Endodermal cell (in vitro differentiated cells): ENCODE results near the gene PRDM13. TPM values are rescaled to one million over a fixed set of nuclear protein-coding genes. Genes with fewer than 3 reads are reported as not detected.

ENCODE experiments used
- DNase-seq: peaks from one replicate; pipeline ENCODE4 v3.0.0-alpha.2; 2017
- H3K27ac ChIP-seq: 2 replicates; pipeline ENCODE4 v1.5.1; 2013; ENCODE audit warnings: mild to moderate bottlenecking, low read depth, low read length, moderate library complexity
- H3K27me3 ChIP-seq: 2 replicates; pipeline ENCODE4 v1.6.1; 2013; ENCODE audit warnings: mild to moderate bottlenecking, low read length, moderate library complexity; ENCODE audit not compliant: insufficient read depth, control insufficient read depth, poor library complexity, severe bottlenecking
- H3K36me3 ChIP-seq: 2 replicates; pipeline ENCODE4 v1.7.0; 2013; ENCODE audit warnings: mild to moderate bottlenecking, low read length, moderate library complexity; ENCODE audit not compliant: control insufficient read depth, insufficient read depth
- H3K4me1 ChIP-seq: one replicate; pipeline ENCODE4 v1.7.0; 2013; ENCODE audit warnings: low read length; ENCODE audit not compliant: control insufficient read depth, insufficient read depth
- H3K4me3 ChIP-seq: 2 replicates; pipeline ENCODE4 v1.5.1; 2013; ENCODE audit warnings: mild to moderate bottlenecking, low read length, moderate library complexity
- H3K9ac ChIP-seq: 2 replicates; pipeline ENCODE4 v1.6.1; 2013; ENCODE audit warnings: mild to moderate bottlenecking, low read length, moderate library complexity; ENCODE audit not compliant: poor library complexity, severe bottlenecking; ENCODE audit errors: extremely low read depth
- H3K9me3 ChIP-seq: 2 replicates; pipeline ENCODE4 v1.6.1; 2013; ENCODE audit warnings: mild to moderate bottlenecking, low read length, moderate library complexity; ENCODE audit not compliant: control insufficient read depth
- H3K27ac Mint-ChIP-seq: 2 replicates; pipeline ENCODE4 v1.8.0; 2020; ENCODE audit warnings: mixed read lengths
- H3K27me3 Mint-ChIP-seq: 2 replicates; pipeline ENCODE4 v1.8.0; 2021; ENCODE audit warnings: mild to moderate bottlenecking, mixed read lengths; ENCODE audit not compliant: insufficient read depth
- H3K36me3 Mint-ChIP-seq: 2 replicates; pipeline ENCODE4 v1.8.0; 2020; ENCODE audit warnings: low read depth, mixed read lengths
- H3K4me1 Mint-ChIP-seq: 2 replicates; pipeline ENCODE4 v1.8.0; 2020; ENCODE audit warnings: mixed read lengths
- H3K4me3 Mint-ChIP-seq: 2 replicates; pipeline ENCODE4 v1.8.0; 2020; ENCODE audit warnings: mild to moderate bottlenecking, moderate library complexity, mixed read lengths
- H3K9me3 Mint-ChIP-seq: 2 replicates; pipeline ENCODE4 v1.8.0; 2020; ENCODE audit warnings: mild to moderate bottlenecking, mixed read lengths
- CTCF ChIP-seq: fragments of 200-600 bp; sonication (generic); conservative IDR thresholded peaks from 2 replicates; pipeline ENCODE4 v1.5.0; 2021; ENCODE audit warnings: antibody characterized with exemption, mild to moderate bottlenecking
- WGBS, 2 experiments: methylation state at CpG; one replicate each; pipeline versions ENCODE4 v1.1.5 to v1.1.7; 2013; ENCODE audit warnings: missing lambda C conversion rate in 2 of 2, mixed read lengths in 1 of 2; ENCODE audit not compliant: insufficient coverage in 1 of 2, insufficient read length in 1 of 2; 5-methylcytosine and 5-hydroxymethylcytosine counted together
- total RNA-seq, 2 donors: library from RNA; stranded (reverse); fragmentation: NEBNext Ultra II Directional in 1 of 2; extraction: Animal tissue kit (Norgen Biotek cat#: 25700) in 1 of 2; gene quantifications; 2 replicates in 1 of 2; 3 replicates in 1 of 2; pipeline ENCODE4 v1.2.1, GENCODE V29; 2021

The PRDM13 gene
- total RNA-seq, 2 donors from 2014 or later: 0.09 TPM; not detected in 1

- TF ChIP-seq CTCF: no peak
- Histone ChIP-seq H3K36me3 (no peaks in the 10 kb centered on the region), H3K4me1 (peaks cover 16% of the 10 kb centered on the region), H3K9ac (no peak overlapping the region), H3K9me3 (no peaks in the 10 kb centered on the region), H3K4me3 (peak overlapping the region; percentile 72), H3K27me3 (peaks cover 100% of the 10 kb centered on the region), H3K27ac (peak overlapping the region; percentile 36)
- no peak overlapping the region for H3K27ac Mint-ChIP-seq
- H3K9me3 Mint-ChIP-seq: no peaks in the 10 kb centered on the region
- 2 to 7% methylated on average over 28 to 54 of the region's 54 CpGs for WGBS, 2 experiments
- peak overlapping the region; percentile 37 for H3K4me3 Mint-ChIP-seq
- DNase-seq: peak; percentile 79
- H3K36me3 Mint-ChIP-seq: no peaks in the 10 kb centered on the region
- H3K27me3 Mint-ChIP-seq: peaks cover 99% of the 10 kb centered on the region
- peaks cover 16% of the 10 kb centered on the region for H3K4me1 Mint-ChIP-seq
Observed at GRCh38 chr6:99602520-99603420, 3.9 kb upstream of the PRDM13 start.

GRCh38 chr6:99603421-99604165 lies 3.0 kb upstream of the PRDM13 start:
- Mint-ChIP-seq H3K36me3 (no peaks in the 10 kb centered on the region), H3K4me1 (peaks cover 16% of the 10 kb centered on the region), H3K4me3 (peak overlapping the region; percentile 37), H3K27ac (no peak overlapping the region), H3K27me3 (peaks cover 99% of the 10 kb centered on the region), H3K9me3 (no peaks in the 10 kb centered on the region)
- H3K27me3 ChIP-seq: peaks cover 100% of the 10 kb centered on the region
- peak overlapping the region; percentile 36 for H3K27ac ChIP-seq
- WGBS, 2 experiments: 1% methylated on average over 26 to 55 of the region's 55 CpGs
- H3K9ac ChIP-seq: no peak overlapping the region
- peaks cover 16% of the 10 kb centered on the region for H3K4me1 ChIP-seq
- peak; percentile 93 for DNase-seq
- TF ChIP-seq CTCF: no peak
- H3K4me3 ChIP-seq: peak overlapping the region; percentile 72
- no peaks in the 10 kb centered on the region for H3K9me3 ChIP-seq
- H3K36me3 ChIP-seq: no peaks in the 10 kb centered on the region

GRCh38 chr6:99604166-99605073 lies 2.2 kb upstream of the PRDM13 start:
- TF ChIP-seq CTCF: no peak
- no peaks in the 10 kb centered on the region for H3K36me3 ChIP-seq
- Mint-ChIP-seq H3K27me3 (peaks cover 99% of the 10 kb centered on the region), H3K4me1 (peaks cover 16% of the 10 kb centered on the region), H3K36me3 (no peaks in the 10 kb centered on the region), H3K27ac (no peak overlapping the region), H3K4me3 (peak overlapping the region; percentile 37), H3K9me3 (no peaks in the 10 kb centered on the region)
- no peaks in the 10 kb centered on the region for H3K9me3 ChIP-seq
- no peak overlapping the region for H3K27ac ChIP-seq
- peaks cover 100% of the 10 kb centered on the region for H3K27me3 ChIP-seq
- DNase-seq: peak; percentile 73
- WGBS, 2 experiments: 8 to 11% methylated on average over 19 to 31 of the region's 31 CpGs
- H3K4me3 ChIP-seq: peak overlapping the region; percentile 72
- H3K9ac ChIP-seq: no peak overlapping the region
- peaks cover 16% of the 10 kb centered on the region for H3K4me1 ChIP-seq
